ENCODE data around the gene RPS27.

DNA sequence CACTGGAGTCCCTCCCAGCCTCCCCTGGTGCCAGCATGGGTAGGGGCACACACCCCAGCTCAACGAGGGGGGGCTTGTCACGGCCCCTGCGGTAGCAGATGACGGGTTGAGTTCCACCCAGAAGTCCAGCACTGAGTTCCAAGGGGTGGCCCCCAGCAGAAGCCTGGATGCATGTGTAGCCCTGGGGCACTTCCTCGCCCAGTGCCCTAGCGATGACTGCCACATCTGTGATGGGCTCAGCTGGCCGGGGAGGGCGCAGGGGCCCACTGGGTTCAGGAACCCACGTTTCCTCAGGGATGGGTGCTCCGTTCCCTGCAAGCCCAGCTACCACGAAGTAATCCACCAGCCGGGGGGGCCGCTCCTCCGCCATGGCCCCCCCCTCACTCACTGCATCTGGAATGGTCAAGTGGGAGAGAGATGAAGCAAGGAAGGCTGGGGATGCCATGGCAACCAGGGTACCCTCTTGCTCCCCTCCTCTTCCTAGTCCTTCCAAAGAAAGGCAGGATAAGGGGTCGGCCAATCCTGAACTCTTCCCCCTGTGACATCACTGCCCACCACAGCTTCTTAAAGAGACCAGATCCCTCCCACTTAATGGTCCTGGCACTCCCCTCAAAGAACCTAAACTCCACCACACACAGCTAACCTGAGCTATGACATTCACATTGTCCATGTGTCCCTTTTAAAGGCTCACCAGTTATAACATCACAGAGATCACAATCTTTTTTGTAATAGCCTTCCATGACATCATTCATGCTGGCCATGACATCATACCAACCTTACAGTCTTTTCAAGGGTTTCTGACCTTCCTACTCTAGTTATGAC, 46.3 kb upstream of the RPS27 start:
- TF ChIP-seq, protein P1, sequence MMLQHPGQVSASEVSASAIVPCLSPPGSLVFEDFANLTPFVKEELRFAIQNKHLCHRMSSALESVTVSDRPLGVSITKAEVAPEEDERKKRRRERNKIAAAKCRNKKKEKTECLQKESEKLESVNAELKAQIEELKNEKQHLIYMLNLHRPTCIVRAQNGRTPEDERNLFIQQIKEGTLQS (IDR thresholded peaks at IDR 0.05; ENCODE audit: borderline replicate concordance, extremely low read depth, low read depth, low read length), result no peak
- TF ChIP-seq TARDBP (IDR thresholded peaks at IDR 0.05; ENCODE audit: borderline replicate concordance), result no peak
- TF ChIP-seq, protein P2, sequence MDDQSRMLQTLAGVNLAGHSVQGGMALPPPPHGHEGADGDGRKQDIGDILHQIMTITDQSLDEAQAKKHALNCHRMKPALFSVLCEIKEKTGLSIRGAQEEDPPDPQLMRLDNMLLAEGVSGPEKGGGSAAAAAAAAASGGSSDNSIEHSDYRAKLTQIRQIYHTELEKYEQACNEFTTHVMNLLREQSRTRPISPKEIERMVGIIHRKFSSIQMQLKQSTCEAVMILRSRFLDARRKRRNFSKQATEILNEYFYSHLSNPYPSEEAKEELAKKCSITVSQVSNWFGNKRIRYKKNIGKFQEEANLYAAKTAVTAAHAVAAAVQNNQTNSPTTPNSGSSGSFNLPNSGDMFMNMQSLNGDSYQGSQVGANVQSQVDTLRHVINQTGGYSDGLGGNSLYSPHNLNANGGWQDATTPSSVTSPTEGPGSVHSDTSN (IDR thresholded peaks at IDR 0.05; ENCODE audit: insufficient replicate concordance, low read depth, low read length), result no peak
